NB4 (cell line): ENCODE data around the gene LINGO1.

ENCODE experiments used
- DNase-seq: peaks from one replicate; pipeline ENCODE4 v3.0.0; 2010; ENCODE audit warnings: low read depth
- H3K4me3 ChIP-seq: one replicate; pipeline ENCODE4 v1.5.1; 2011; ENCODE audit warnings: mild to moderate bottlenecking, low read depth, low read length, moderate library complexity
- MYC ChIP-seq: IDR thresholded peaks from 2 replicates; pipeline ENCODE4 v1.6.1; 2011; ENCODE audit warnings: low read depth, low read length
- POLR2A ChIP-seq: IDR thresholded peaks from 2 replicates; pipeline ENCODE4 v1.6.1; 2011; ENCODE audit warnings: mild to moderate bottlenecking; ENCODE audit not compliant: insufficient read length; ENCODE audit errors: extremely low read depth
- TF ChIP-seq, protein P1 (sequence below): IDR thresholded peaks from 2 replicates; pipeline ENCODE4 v1.6.1; 2011; ENCODE audit warnings: low read depth, low read length
- TF ChIP-seq, protein P2 (sequence below): IDR thresholded peaks from one replicate; pipeline ENCODE4 v1.5.1; 2012; ENCODE audit warnings: low read depth, low read length

Gene LINGO1

DNA sequence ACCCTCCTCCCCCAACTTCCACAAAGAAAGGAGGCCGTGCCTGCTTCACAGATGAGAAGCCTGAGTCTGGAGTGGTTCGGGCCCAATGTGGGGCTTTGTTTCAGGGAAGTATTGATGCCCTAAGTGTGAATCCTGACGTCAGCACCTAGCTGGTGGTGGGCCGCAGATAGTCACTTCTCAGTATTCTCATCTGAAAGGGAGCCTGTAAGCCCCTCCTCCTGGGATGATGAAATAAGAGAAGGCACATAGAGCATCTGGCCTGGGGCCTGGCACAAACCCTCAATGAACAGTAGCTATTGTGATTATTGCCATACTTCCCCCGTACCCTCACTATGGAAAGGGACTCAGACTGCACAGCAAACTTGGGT, 24.8 kb downstream of the LINGO1 start:
- no peak overlapping the region for H3K4me3 ChIP-seq
- TF ChIP-seq, protein P1, sequence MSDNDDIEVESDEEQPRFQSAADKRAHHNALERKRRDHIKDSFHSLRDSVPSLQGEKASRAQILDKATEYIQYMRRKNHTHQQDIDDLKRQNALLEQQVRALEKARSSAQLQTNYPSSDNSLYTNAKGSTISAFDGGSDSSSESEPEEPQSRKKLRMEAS, result no peak
- 0 out of 2 replicates have a peak, but pooled peaks have one; percentile 13 for TF ChIP-seq MYC
- TF ChIP-seq, protein P2, sequence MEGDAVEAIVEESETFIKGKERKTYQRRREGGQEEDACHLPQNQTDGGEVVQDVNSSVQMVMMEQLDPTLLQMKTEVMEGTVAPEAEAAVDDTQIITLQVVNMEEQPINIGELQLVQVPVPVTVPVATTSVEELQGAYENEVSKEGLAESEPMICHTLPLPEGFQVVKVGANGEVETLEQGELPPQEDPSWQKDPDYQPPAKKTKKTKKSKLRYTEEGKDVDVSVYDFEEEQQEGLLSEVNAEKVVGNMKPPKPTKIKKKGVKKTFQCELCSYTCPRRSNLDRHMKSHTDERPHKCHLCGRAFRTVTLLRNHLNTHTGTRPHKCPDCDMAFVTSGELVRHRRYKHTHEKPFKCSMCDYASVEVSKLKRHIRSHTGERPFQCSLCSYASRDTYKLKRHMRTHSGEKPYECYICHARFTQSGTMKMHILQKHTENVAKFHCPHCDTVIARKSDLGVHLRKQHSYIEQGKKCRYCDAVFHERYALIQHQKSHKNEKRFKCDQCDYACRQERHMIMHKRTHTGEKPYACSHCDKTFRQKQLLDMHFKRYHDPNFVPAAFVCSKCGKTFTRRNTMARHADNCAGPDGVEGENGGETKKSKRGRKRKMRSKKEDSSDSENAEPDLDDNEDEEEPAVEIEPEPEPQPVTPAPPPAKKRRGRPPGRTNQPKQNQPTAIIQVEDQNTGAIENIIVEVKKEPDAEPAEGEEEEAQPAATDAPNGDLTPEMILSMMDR, result no peak
- no peak for TF ChIP-seq POLR2A
- DNase-seq, result peak; percentile 56

DNA sequence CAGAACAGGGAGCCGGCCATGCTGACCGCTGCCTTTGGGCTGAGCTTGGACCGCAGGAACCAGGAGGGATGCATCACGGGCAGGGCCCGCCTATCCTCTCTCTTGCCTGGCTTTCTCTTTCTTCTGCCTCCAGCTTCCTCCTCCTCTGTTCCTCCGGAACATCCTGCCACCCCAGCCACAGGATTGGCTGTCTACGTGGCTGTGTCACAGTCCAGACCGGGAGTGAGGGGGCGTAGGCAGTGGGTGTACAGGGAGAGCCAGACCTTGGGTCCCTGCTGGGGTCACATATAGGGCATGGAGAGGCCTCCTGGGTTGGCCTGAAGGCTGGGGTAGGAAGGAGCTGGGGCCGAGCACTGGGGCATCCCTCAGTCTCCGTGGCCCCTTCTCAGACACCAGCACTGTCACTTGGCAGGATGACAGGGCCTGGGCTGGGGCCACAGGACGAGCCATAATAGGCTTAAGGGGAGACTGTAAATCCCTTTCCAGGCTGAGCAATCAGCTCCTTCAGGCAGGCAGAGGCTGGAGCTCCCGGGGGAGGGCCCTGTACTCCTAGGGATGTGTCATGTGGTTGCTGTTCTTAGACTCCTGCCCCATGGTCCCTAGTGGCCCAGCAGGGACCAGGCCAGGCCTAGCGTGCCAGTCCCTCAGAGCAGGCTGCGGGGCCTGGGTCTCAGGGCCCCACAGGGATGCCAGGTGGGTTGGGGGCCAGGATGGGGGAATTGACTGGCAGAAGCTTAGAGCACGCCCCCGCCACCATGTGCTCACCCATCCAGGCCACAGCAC, 25.4 kb downstream of the LINGO1 start:
- H3K4me3 ChIP-seq, result no peak overlapping the region
- DNase-seq, result peak; percentile 68
- TF ChIP-seq, protein P2, result no peak
- no peak; the same call in 1 of the 2 replicates for TF ChIP-seq MYC
- TF ChIP-seq, protein P1, result peak; percentile 67; the same call in 1 of the 2 replicates
- no peak for TF ChIP-seq POLR2A

DNA sequence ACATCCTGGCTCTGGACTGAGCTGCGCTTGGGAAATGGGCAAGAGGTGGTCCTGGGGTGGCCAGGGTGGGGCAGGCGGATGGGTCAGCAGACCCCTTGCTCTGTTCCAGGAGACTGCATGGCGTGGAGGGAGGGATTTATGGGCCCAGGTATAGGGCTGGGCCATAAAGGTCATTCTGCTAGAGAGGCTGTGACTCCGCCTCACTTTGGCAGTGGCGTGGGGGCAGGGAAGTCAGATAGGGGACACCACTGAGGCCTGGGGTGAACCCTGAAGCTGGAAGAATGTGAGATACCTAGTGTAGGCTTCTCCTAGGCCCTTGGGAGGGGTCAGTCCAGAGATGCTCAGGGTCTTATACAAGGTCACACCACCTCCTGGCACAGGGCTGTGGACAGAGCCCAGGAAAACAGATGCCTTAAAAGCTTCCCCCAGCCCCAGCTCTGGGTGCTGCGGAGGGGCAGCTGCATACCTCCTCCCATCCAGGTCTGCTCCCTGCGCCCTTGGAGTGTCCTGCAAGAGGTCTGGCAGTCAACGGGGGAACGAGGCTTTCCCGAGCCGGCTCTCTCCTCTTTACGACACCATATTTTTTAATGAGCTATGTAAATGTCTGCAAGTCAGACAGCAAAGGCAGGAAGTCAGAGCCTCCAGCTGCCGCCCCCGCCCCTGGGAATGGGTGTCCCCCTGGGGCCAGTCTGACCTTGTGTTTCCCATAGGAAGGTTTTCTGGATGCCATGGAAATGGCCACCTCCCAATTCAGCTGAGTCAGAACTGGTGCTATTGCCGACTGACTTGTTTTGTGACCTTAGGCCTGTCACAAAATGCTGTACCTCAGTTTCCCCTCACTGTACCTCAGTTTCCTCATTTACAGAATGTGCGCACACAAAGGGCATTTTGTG, 26.3 kb downstream of the LINGO1 start:
- DNase-seq, result peak; percentile 38
- TF ChIP-seq, protein P2, result no peak
- TF ChIP-seq POLR2A, result no peak
- TF ChIP-seq, protein P1, result no peak
- no peak for TF ChIP-seq MYC
- no peak overlapping the region for H3K4me3 ChIP-seq

DNA sequence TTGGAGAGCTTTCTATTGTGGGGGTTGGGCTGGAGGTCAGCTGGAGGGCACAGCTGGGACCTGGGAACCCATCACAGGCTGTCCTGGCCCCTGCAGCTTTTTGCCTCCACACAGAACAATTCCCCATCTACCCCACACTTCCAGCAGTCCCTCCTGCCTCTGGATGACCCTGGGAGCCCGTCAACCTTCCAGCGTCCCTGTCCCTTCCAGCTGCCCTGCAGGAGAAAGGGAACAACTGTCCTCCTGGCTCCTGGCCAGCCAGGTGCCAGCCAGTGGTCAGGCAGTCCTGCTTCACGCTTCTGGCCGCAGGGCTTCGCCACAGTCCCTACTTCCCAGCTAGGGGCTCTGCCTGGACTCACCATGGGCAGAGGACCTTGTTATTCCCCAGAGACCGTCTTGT, 27.2 kb downstream of the LINGO1 start:
- no peak for DNase-seq
- no peak for TF ChIP-seq MYC
- TF ChIP-seq, protein P2, result no peak
- TF ChIP-seq, protein P1, result no peak
- no peak for TF ChIP-seq POLR2A
- no peak overlapping the region for H3K4me3 ChIP-seq

DNA sequence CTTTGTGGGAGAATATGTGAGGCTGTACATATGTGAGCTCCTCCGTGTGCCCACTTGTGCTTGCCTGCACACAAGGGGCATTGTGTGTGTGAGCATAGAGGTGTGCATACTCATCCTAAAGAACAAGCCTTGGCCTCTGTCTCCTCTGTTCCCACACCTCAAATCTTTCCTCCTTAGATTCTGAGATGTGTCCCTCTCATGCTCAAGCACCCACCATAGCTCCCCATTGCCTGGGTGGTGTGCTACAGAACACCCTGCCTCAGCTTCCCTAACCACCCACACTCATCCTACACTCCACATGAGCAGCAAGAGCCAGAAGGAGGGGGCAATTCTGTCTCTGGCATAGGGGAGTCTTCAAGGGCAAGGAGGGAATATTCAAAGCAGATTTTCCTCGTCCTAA, 27.7 kb downstream of the LINGO1 start:
- H3K4me3 ChIP-seq, result no peak overlapping the region
- TF ChIP-seq, protein P1, result no peak
- TF ChIP-seq MYC (no peak), POLR2A (no peak)
- TF ChIP-seq, protein P2, result no peak
- DNase-seq, result no peak
